ENCODE results near the gene ACOT6.
"Not testable (repeated sequence)": the region's sequence is repeated elsewhere in the genome, so short reads cannot be mapped to it uniquely, and the experiment has no call there.

ACOT6 gene

GRCh38 chr14:73630009-73630780, 17.9 kb downstream of the ACOT6 start:
- H3K4me3 ChIP-seq (replicated peaks in 1 of 2; ENCODE audit: low read depth in 2 of 2, low read length in 2 of 2): no peak overlapping the region
- TF ChIP-seq CTCF (IDR thresholded peaks at IDR 0.05; ENCODE audit: low read depth, low read length): no peak
- DNase-seq (ENCODE audit: low read depth in 2 of 2): no peak

GRCh38 chr14:73633116-73634010, 21.0 kb downstream of the ACOT6 start:
- peak overlapping the region; percentile 39 to 45 for H3K4me3 ChIP-seq (replicated peaks in 1 of 2; ENCODE audit: low read depth in 2 of 2, low read length in 2 of 2)
- TF ChIP-seq CTCF (IDR thresholded peaks at IDR 0.05; ENCODE audit: low read depth, low read length): peak; percentile 81
- DNase-seq (ENCODE audit: low read depth in 2 of 2): peak; percentile 82 to 83

DNA sequence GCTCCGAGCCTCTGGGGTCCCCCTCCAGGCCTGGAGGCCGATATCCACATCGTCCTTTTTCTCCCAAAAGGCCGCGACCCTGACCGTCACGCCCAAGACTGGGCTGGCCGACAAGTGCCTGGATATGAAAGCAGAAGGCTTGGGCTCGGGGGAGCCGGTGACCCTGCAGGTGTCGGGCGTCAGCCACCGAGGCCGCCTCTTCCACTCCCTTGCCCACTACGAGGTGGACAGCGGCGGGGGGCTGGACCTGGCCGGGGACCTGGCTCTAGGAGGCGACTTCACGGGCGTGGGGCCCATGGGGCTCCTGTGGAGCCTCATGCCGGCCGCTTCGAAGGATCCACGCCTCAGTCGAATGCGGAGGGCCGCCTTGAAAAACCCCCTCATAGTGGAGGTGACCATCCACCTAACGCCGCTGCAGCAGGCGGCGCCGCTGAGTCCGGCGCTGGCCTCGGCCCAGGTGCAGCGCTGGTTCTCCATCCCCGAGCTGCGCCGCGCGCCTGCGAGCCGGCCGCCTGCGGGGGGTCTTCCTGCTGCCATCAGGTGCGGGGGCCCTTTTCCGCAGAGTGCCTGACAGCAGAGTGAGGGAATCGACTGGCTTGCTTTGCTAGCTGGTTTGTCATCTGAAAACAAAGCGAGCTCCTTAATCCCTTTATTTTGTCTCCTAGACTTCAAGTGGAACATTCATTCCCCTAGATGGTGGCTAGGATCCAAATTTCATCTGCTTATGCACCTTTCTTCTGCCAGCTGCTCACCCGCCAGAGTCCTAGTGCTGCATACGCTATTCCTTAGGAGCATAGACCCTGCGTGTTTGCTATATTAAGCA, 21.9 kb downstream of the ACOT6 start:
- DNase-seq (ENCODE audit: low read depth in 2 of 2): peak; percentile 12 to 24
- peak; percentile 16 for TF ChIP-seq CTCF (IDR thresholded peaks at IDR 0.05; ENCODE audit: low read depth, low read length)
- peak overlapping the region; percentile 39 to 45 for H3K4me3 ChIP-seq (replicated peaks in 1 of 2; ENCODE audit: low read depth in 2 of 2, low read length in 2 of 2)

- not testable (repeated sequence) for H3K4me3 ChIP-seq (replicated peaks in 1 of 2; ENCODE audit: low read depth in 2 of 2, low read length in 2 of 2); DNase-seq (ENCODE audit: low read depth in 2 of 2)
Measured at GRCh38 chr14:73636355-73636754, 24.0 kb downstream of the ACOT6 start.

DNA sequence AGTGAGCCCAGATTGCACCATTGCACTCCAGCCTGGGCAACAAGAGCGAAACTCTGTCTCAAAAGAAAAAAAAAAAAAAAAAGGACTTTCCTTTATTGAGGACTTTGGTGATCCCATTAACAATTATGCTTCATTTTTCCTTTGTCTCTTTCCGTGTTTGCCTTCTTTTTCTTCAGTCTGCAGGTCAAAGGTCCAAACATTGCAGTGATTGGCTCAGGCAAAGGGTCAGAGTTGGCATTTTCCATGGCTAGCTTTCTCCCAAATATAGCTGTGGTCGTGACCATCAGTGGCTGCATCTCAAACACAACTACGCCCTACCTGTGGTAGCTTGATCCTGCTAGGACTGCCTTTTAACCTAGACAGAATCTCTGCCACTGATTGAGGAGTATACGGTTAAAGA, 25.5 kb downstream of the ACOT6 start:
- no peak overlapping the region for H3K4me3 ChIP-seq (replicated peaks in 1 of 2; ENCODE audit: low read depth in 2 of 2, low read length in 2 of 2)
- no peak for TF ChIP-seq CTCF (IDR thresholded peaks at IDR 0.05; ENCODE audit: low read depth, low read length)
- DNase-seq (ENCODE audit: low read depth in 2 of 2): no peak

- no peak for TF ChIP-seq CTCF (IDR thresholded peaks at IDR 0.05; ENCODE audit: low read depth, low read length)
- no peak overlapping the region for H3K4me3 ChIP-seq (replicated peaks in 1 of 2; ENCODE audit: low read depth in 2 of 2, low read length in 2 of 2)
- no peak for DNase-seq (ENCODE audit: low read depth in 2 of 2)
Measured at GRCh38 chr14:73640796-73641365, 28.6 kb downstream of the ACOT6 start.

Measured in cardiac fibroblast (primary cell).